PC-9 (cell line): Measurements from ENCODE around the gene RARB. TPM values are rescaled to one million over a fixed set of nuclear protein-coding genes. Genes with fewer than 3 reads are reported as not detected.

Experiments used
- BruUV-seq: library from RNA; stranded (reverse); fragments of 400-500 nt; replicated peaks from 2 replicates; lab custom pipeline; 2021; lab: Mats Ljungman, UMichigan
- CTCF ChIA-PET: fragments of 300-600 bp; sonication (Branson Sonifier 250); formaldehyde crosslinking; loops from one replicate; lab custom pipeline; 2022; ENCODE audit warnings: antibody characterized with exemption; lab: Charles Lee
- POLR2A ChIA-PET: fragments of 300-600 bp; sonication (Branson Sonifier 250); formaldehyde crosslinking; loops from one replicate; lab custom pipeline; 2022; ENCODE audit warnings: antibody characterized with exemption; ENCODE audit not compliant: unreplicated experiment; lab: Charles Lee
- DNase-seq, 2 experiments: peaks; one replicate each; pipeline versions ENCODE4 v3.0.0 to v3.0.0-alpha.2; 2015 to 2022; ENCODE audit warnings: mixed read lengths in 1 of 2
- H2AFZ ChIP-seq: fragments of 200-600 bp; sonication (generic); 2 replicates; pipeline ENCODE4 v1.8.1; 2017; ENCODE audit warnings: antibody characterized with exemption
- H3F3A ChIP-seq: fragments of 200-600 bp; sonication (generic); 2 replicates; pipeline ENCODE4 v1.8.1; 2017; ENCODE audit warnings: antibody characterized with exemption, mild to moderate bottlenecking, low read depth; ENCODE audit not compliant: insufficient read depth
- H3K27ac ChIP-seq: fragments of 200-600 bp; sonication (generic); 2 replicates; pipeline ENCODE4 v1.6.1; 2016; ENCODE audit warnings: mixed run types
- H3K27me3 ChIP-seq: fragments of 200-600 bp; sonication (generic); 2 replicates; pipeline ENCODE4 v1.6.1; 2016; ENCODE audit warnings: low read depth, mixed run types; ENCODE audit not compliant: insufficient read depth
- H3K36me3 ChIP-seq: fragments of 200-600 bp; sonication (generic); 2 replicates; pipeline ENCODE4 v1.6.1; 2016; ENCODE audit warnings: low read depth, mixed run types
- H3K4me1 ChIP-seq: fragments of 200-600 bp; sonication (generic); replicated peaks from 2 replicates; pipeline ENCODE4 v1.6.1; 2016; ENCODE audit warnings: mixed run types; ENCODE audit not compliant: insufficient read depth
- H3K4me2 ChIP-seq: fragments of 200-600 bp; sonication (generic); 2 replicates; pipeline ENCODE4 v1.6.1; 2017; ENCODE audit warnings: mixed run types
- H3K4me3 ChIP-seq: fragments of 200-600 bp; sonication (generic); 2 replicates; pipeline ENCODE4 v1.6.1; 2016; ENCODE audit warnings: mixed run types
- H3K79me2 ChIP-seq: fragments of 200-600 bp; sonication (generic); 2 replicates; pipeline ENCODE4 v1.6.1; 2017; ENCODE audit warnings: low read depth, mixed run types
- H3K9me2 ChIP-seq: fragments of 200-600 bp; sonication (generic); 2 replicates; pipeline ENCODE4 v1.8.1; 2017; ENCODE audit warnings: mild to moderate bottlenecking; ENCODE audit not compliant: insufficient read depth
- H3K9me3 ChIP-seq: fragments of 200-600 bp; sonication (generic); 2 replicates; pipeline ENCODE4 v1.8.1; 2016; ENCODE audit warnings: low read depth; ENCODE audit not compliant: insufficient read depth
- H4K20me1 ChIP-seq: fragments of 200-600 bp; sonication (generic); 2 replicates; pipeline ENCODE4 v1.8.1; 2017; ENCODE audit not compliant: insufficient read depth
- EZH2 ChIP-seq: fragments of 200-600 bp; sonication (generic); IDR thresholded peaks from 2 replicates; pipeline ENCODE4 v1.8.0; 2017; ENCODE audit warnings: antibody characterized with exemption, low read depth
- intact Hi-C: fragments of 100-400 bp; cut with micrococcal nuclease; formaldehyde crosslinking; loops from one replicate; pipeline ENCODE4 v1.10.0; 2022; ENCODE audit not compliant: unreplicated experiment
- total RNA-seq: library from RNA; stranded (reverse); gene quantifications from 2 replicates; pipeline ENCODE4 v1.2.3, GENCODE V29; 2021
- TF ChIP-seq, protein P1 (sequence below): fragments of 200-600 bp; sonication (generic); conservative IDR thresholded peaks from 2 replicates; pipeline ENCODE4 v1.6.1; 2017; ENCODE audit warnings: mixed run types, antibody characterized with exemption, mild to moderate bottlenecking, moderate library complexity

Gene RARB
- total RNA-seq, 1 experiment from 2014 or later, result 1.0 TPM

DNA sequence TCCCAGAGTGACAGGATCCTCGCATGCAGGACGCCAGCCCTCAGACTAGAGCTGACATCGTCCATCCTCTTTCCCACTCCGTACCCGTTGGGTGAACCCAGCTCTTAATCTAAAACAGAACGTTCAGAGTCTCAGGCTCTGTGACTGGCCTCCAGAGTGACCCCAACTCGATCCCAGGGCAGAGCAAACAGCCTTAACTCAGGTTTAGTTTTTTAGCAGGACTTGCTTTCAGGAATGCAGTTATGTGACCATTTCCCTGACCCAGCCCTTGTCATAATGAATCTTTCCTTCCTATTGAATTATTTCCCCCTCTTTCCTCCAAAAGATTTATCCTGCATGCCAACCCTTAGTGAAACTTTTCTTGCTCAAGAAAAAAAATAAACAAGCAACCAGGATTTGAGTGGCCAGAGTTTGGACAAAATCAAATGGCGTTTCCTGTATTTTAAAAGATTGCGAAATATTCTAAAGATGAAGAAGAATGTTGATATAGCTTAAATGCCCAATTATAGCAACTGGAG, 47.8 kb upstream of the RARB start:
- POLR2A ChIA-PET, result no interaction called here
- BruUV-seq, result no TSS peak
- Histone ChIP-seq H3K36me3 (no peaks in the 10 kb centered on the region), H3K4me1 (no peaks in the 10 kb centered on the region), H3K27me3 (no peaks in the 10 kb centered on the region), H3K27ac (no peak overlapping the region), H4K20me1 (no peaks in the 10 kb centered on the region), H3F3A (no peaks in the 10 kb centered on the region), H3K9me2 (no peaks in the 10 kb centered on the region), H2AFZ (no peak overlapping the region), H3K79me2 (no peaks in the 10 kb centered on the region), H3K4me3 (no peak overlapping the region), H3K4me2 (no peak overlapping the region), H3K9me3 (no peaks in the 10 kb centered on the region)
- TF ChIP-seq, protein P1, sequence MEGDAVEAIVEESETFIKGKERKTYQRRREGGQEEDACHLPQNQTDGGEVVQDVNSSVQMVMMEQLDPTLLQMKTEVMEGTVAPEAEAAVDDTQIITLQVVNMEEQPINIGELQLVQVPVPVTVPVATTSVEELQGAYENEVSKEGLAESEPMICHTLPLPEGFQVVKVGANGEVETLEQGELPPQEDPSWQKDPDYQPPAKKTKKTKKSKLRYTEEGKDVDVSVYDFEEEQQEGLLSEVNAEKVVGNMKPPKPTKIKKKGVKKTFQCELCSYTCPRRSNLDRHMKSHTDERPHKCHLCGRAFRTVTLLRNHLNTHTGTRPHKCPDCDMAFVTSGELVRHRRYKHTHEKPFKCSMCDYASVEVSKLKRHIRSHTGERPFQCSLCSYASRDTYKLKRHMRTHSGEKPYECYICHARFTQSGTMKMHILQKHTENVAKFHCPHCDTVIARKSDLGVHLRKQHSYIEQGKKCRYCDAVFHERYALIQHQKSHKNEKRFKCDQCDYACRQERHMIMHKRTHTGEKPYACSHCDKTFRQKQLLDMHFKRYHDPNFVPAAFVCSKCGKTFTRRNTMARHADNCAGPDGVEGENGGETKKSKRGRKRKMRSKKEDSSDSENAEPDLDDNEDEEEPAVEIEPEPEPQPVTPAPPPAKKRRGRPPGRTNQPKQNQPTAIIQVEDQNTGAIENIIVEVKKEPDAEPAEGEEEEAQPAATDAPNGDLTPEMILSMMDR, result no peak
- no peak for TF ChIP-seq EZH2
- CTCF ChIA-PET, result no interaction called here
- intact Hi-C loops, result no loop called here
- no peak for DNase-seq

- H3K4me2 ChIP-seq, result no peak overlapping the region
- H2AFZ ChIP-seq, result no peak overlapping the region
- H3K27me3 ChIP-seq, result no peaks in the 10 kb centered on the region
- POLR2A ChIA-PET, result no interaction called here
- no peak for DNase-seq
- no peak for TF ChIP-seq EZH2
- TF ChIP-seq, protein P1, result no peak
- no peaks in the 10 kb centered on the region for H3K4me1 ChIP-seq
- BruUV-seq, result no TSS peak
- H3K9me2 ChIP-seq, result no peaks in the 10 kb centered on the region
- H3K27ac ChIP-seq, result no peak overlapping the region
- H3K36me3 ChIP-seq, result no peaks in the 10 kb centered on the region
- no peaks in the 10 kb centered on the region for H3K79me2 ChIP-seq
- no peaks in the 10 kb centered on the region for H3F3A ChIP-seq
- no peaks in the 10 kb centered on the region for H4K20me1 ChIP-seq
- CTCF ChIA-PET, result no interaction called here
- intact Hi-C loops, result no loop called here
- H3K9me3 ChIP-seq, result no peaks in the 10 kb centered on the region
- no peak overlapping the region for H3K4me3 ChIP-seq
These were observed 47.0 kb upstream of the RARB start for GRCh38 chr3:25381083-25381482.

DNA sequence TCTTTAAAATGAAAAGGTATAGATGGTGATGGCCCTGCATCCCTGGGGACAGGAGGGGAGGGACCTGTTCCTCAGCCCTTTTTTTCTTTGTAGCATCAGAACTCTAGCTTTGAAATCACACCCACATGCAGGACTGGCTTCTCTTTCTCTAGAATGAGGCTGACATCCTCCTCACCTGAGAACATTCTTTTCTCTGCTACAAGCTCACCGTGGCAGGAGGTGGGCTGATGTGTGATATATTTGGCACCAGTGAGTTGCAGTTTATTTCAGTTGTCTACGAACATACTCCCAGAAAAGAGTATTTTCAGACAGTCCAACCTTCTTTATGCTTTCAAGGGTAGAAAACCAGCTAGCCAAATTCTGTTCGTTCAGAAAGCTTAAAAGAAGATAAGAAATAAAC, 43.6 kb upstream of the RARB start:
- Histone ChIP-seq H3K27me3 (no peaks in the 10 kb centered on the region), H3K9me2 (no peaks in the 10 kb centered on the region), H3K9me3 (no peaks in the 10 kb centered on the region), H3K27ac (no peak overlapping the region), H3K4me1 (no peaks in the 10 kb centered on the region), H3K4me3 (no peak overlapping the region), H4K20me1 (no peaks in the 10 kb centered on the region), H2AFZ (no peak overlapping the region), H3F3A (no peaks in the 10 kb centered on the region), H3K4me2 (no peak overlapping the region), H3K36me3 (no peaks in the 10 kb centered on the region), H3K79me2 (no peaks in the 10 kb centered on the region)
- no peak for TF ChIP-seq EZH2
- TF ChIP-seq, protein P1, result no peak
- no peak for DNase-seq
- intact Hi-C loops, result no loop called here
- ChIA-PET CTCF (no interaction called here), POLR2A (interaction anchor here (0.6 kb wide), 1 partner anchor 399 kb away, joined by 4 read pairs; no protein-coding TSS in a partner anchor)
- BruUV-seq, result no TSS peak
